Measurements from ENCODE around the gene PEDS1. TPM values are rescaled to one million over a fixed set of nuclear protein-coding genes. Genes with fewer than 3 reads are reported as not detected.
A peak's percentile ranks its signal among the peaks of the same experiment; 100 is the strongest.

PEDS1 gene
- total and polyA plus RNA-seq, 2 of the 13 experiments (the other 11 are each of a cell fraction or from before 2014, with no cell fraction given): 30.5 to 93.9 TPM

DNA sequence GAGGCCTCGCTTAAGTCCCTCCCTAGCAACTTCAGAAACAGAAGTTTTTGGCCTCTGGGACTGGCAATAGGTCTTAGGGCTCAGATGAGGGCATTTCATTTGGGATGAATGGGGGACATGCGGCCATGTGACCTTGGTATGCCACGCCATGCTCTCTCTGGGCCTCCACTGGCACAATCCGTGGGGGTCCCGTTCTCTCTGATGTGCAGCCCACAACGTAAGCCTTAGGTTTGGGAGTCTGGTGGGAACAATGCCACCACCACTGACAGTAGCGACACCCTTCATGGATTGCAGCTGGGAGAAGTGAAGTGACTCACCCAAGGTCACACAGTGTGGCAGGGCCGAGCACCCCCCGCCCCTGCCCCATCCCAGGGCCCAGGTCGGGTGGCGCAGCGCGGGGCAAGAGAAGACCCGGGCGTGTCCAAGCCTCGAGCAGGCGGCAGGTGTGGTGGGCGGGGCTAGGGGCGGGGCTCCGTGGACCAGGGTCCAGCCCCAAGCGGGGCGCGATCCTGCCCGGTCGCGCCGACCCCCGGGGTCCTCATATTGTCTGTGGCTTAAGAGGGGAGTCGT lies 36.2 kb upstream of the PEDS1 start (continued):
- TF ChIP-seq, protein P1, sequence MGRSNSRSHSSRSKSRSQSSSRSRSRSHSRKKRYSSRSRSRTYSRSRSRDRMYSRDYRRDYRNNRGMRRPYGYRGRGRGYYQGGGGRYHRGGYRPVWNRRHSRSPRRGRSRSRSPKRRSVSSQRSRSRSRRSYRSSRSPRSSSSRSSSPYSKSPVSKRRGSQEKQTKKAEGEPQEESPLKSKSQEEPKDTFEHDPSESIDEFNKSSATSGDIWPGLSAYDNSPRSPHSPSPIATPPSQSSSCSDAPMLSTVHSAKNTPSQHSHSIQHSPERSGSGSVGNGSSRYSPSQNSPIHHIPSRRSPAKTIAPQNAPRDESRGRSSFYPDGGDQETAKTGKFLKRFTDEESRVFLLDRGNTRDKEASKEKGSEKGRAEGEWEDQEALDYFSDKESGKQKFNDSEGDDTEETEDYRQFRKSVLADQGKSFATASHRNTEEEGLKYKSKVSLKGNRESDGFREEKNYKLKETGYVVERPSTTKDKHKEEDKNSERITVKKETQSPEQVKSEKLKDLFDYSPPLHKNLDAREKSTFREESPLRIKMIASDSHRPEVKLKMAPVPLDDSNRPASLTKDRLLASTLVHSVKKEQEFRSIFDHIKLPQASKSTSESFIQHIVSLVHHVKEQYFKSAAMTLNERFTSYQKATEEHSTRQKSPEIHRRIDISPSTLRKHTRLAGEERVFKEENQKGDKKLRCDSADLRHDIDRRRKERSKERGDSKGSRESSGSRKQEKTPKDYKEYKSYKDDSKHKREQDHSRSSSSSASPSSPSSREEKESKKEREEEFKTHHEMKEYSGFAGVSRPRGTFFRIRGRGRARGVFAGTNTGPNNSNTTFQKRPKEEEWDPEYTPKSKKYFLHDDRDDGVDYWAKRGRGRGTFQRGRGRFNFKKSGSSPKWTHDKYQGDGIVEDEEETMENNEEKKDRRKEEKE (IDR thresholded peaks at IDR 0.05): no peak
- no peak for TF ChIP-seq FLYWCH1 (CRISPR knock-in tag; IDR thresholded peaks at IDR 0.05)
- TF ChIP-seq, protein P2, sequence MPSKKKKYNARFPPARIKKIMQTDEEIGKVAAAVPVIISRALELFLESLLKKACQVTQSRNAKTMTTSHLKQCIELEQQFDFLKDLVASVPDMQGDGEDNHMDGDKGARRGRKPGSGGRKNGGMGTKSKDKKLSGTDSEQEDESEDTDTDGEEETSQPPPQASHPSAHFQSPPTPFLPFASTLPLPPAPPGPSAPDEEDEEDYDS (CRISPR knock-in tag; IDR thresholded peaks at IDR 0.05): no peak
- TF ChIP-seq RFX5 (IDR thresholded peaks at IDR 0.05; ENCODE audit: low read depth, low read length): no peak; the same call in 1 of the 2 replicates
- no peak; the same call in none of the 2 replicates for TF ChIP-seq ZFP41 (CRISPR knock-in tag; IDR thresholded peaks at IDR 0.05; ENCODE audit: borderline replicate concordance)
- no peak for TF ChIP-seq ATM (IDR thresholded peaks at IDR 0.05; ENCODE audit: borderline replicate concordance)
- TF ChIP-seq, protein P3, sequence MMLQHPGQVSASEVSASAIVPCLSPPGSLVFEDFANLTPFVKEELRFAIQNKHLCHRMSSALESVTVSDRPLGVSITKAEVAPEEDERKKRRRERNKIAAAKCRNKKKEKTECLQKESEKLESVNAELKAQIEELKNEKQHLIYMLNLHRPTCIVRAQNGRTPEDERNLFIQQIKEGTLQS (CRISPR knock-in tag; IDR thresholded peaks at IDR 0.05): no peak; the same call in 1 of the 2 replicates
- TF ChIP-seq, protein P4, sequence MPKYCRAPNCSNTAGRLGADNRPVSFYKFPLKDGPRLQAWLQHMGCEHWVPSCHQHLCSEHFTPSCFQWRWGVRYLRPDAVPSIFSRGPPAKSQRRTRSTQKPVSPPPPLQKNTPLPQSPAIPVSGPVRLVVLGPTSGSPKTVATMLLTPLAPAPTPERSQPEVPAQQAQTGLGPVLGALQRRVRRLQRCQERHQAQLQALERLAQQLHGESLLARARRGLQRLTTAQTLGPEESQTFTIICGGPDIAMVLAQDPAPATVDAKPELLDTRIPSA (CRISPR knock-in tag; IDR thresholded peaks at IDR 0.05; ENCODE audit: borderline replicate concordance): peak; percentile 22; the same call in 1 of the 2 replicates
- TF ChIP-seq TGIF2 (CRISPR knock-in tag; IDR thresholded peaks at IDR 0.05): peak; percentile 29; the same call in 1 of the 2 replicates
- TF ChIP-seq TRIM24 (CRISPR knock-in tag; IDR thresholded peaks at IDR 0.05): 0 out of 2 replicates have a peak, but pooled peaks have one; percentile 33
- no peak for TF ChIP-seq ZNF44 (CRISPR knock-in tag; IDR thresholded peaks at IDR 0.05)
- TF ChIP-seq, protein P5, sequence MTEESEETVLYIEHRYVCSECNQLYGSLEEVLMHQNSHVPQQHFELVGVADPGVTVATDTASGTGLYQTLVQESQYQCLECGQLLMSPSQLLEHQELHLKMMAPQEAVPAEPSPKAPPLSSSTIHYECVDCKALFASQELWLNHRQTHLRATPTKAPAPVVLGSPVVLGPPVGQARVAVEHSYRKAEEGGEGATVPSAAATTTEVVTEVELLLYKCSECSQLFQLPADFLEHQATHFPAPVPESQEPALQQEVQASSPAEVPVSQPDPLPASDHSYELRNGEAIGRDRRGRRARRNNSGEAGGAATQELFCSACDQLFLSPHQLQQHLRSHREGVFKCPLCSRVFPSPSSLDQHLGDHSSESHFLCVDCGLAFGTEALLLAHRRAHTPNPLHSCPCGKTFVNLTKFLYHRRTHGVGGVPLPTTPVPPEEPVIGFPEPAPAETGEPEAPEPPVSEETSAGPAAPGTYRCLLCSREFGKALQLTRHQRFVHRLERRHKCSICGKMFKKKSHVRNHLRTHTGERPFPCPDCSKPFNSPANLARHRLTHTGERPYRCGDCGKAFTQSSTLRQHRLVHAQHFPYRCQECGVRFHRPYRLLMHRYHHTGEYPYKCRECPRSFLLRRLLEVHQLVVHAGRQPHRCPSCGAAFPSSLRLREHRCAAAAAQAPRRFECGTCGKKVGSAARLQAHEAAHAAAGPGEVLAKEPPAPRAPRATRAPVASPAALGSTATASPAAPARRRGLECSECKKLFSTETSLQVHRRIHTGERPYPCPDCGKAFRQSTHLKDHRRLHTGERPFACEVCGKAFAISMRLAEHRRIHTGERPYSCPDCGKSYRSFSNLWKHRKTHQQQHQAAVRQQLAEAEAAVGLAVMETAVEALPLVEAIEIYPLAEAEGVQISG (CRISPR knock-in tag; IDR thresholded peaks at IDR 0.05): no peak
- no peak for TF ChIP-seq NR2F6 (IDR thresholded peaks at IDR 0.05)
- 0 out of 2 replicates have a peak, but pooled peaks have one; percentile 49 for TF ChIP-seq NR2F6 (CRISPR knock-in tag; IDR thresholded peaks at IDR 0.05)
- peak; percentile 87 for TF ChIP-seq ZFP90 (CRISPR knock-in tag; IDR thresholded peaks at IDR 0.05; ENCODE audit: borderline replicate concordance)
- 0 out of 2 replicates have a peak, but pooled peaks have one; percentile 85 for TF ChIP-seq ZNF354B (CRISPR knock-in tag; IDR thresholded peaks at IDR 0.05)
- TF ChIP-seq KLF12 (CRISPR knock-in tag; IDR thresholded peaks at IDR 0.05; ENCODE audit: borderline replicate concordance): no peak
- no peak for TF ChIP-seq AHR (CRISPR knock-in tag; IDR thresholded peaks at IDR 0.05)
- TF ChIP-seq ZNF230 (CRISPR knock-in tag; IDR thresholded peaks at IDR 0.05): no peak
- TF ChIP-seq, protein P6, sequence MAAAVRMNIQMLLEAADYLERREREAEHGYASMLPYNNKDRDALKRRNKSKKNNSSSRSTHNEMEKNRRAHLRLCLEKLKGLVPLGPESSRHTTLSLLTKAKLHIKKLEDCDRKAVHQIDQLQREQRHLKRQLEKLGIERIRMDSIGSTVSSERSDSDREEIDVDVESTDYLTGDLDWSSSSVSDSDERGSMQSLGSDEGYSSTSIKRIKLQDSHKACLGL (CRISPR knock-in tag; IDR thresholded peaks at IDR 0.05): peak; percentile 22; the same call in 1 of the 2 replicates
- TF ChIP-seq, protein P7, sequence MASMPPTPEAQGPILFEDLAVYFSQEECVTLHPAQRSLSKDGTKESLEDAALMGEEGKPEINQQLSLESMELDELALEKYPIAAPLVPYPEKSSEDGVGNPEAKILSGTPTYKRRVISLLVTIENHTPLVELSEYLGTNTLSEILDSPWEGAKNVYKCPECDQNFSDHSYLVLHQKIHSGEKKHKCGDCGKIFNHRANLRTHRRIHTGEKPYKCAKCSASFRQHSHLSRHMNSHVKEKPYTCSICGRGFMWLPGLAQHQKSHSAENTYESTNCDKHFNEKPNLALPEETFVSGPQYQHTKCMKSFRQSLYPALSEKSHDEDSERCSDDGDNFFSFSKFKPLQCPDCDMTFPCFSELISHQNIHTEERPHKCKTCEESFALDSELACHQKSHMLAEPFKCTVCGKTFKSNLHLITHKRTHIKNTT (CRISPR knock-in tag; IDR thresholded peaks at IDR 0.05): 0 out of 2 replicates have a peak, but pooled peaks have one; percentile 27

Data from HepG2 (cell line).